Measurements from ENCODE around the gene NDEL1. TPM values are rescaled to one million over a fixed set of nuclear protein-coding genes. Genes with fewer than 3 reads are reported as not detected.
A peak's percentile ranks its signal among the peaks of the same experiment; 100 is the strongest.

The NDEL1 gene
- total and polyA plus RNA-seq, 9 of the 15 experiments (the other 6 are each of a cell fraction or from before 2014, with no cell fraction given): 0.86 to 30.5 (median 22.7) TPM

DNA sequence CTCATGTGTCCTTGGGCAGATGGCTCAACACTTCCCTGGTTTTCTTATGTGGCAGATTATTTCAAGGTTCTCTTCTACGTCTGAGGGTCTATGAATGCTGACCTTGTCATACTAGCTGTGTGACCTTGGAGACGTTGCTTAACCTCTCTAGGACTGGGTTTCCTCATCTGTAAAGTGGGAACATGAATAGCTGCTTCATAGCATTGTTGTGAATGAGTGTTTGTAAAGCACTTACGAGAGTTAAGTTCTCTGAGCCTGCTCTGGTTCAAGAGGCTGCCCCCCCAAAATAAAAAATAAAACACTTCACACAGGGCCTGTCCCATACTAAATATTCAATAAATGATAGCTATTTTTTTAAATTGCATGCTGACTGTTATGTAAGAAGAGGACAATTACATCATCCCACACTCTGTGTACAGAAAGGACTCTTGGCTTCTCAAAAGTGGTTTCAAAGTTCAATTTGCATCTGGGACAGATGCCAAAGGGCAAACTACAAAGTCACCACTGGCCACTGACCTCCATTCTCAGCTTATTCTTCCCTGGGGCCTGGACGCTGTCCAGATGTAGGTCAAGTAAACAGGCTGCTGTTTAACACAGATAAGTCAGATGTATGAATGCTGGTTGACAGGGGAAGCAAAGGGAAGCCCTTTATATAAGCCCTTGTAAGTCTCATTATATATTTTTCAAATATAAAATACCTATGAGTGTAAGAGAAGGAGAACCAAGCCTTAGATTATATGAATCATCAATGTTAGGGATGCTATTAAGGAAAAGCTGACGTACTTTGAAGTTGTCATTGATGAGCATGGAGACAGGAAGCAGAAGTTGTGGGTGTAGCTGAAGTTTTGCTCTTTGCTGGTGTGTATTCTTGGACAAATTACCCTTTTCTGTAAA lies 15.4 kb upstream of the NDEL1 start (continued):
- peak; percentile 96 for TF ChIP-seq CBFA2T3 (IDR thresholded peaks at IDR 0.05)
- no peak for TF ChIP-seq SNRNP70 (optimal IDR thresholded peaks at IDR 0.05; ENCODE audit: low read depth, low read length)
- TF ChIP-seq, protein P1, sequence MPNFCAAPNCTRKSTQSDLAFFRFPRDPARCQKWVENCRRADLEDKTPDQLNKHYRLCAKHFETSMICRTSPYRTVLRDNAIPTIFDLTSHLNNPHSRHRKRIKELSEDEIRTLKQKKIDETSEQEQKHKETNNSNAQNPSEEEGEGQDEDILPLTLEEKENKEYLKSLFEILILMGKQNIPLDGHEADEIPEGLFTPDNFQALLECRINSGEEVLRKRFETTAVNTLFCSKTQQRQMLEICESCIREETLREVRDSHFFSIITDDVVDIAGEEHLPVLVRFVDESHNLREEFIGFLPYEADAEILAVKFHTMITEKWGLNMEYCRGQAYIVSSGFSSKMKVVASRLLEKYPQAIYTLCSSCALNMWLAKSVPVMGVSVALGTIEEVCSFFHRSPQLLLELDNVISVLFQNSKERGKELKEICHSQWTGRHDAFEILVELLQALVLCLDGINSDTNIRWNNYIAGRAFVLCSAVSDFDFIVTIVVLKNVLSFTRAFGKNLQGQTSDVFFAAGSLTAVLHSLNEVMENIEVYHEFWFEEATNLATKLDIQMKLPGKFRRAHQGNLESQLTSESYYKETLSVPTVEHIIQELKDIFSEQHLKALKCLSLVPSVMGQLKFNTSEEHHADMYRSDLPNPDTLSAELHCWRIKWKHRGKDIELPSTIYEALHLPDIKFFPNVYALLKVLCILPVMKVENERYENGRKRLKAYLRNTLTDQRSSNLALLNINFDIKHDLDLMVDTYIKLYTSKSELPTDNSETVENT (CRISPR knock-in tag; IDR thresholded peaks at IDR 0.05): no peak
- no peak for TF ChIP-seq POLR3A (IDR thresholded peaks at IDR 0.05; ENCODE audit: borderline replicate concordance, extremely low read depth, insufficient read depth, insufficient read length)
- TF ChIP-seq JUND (IDR thresholded peaks at IDR 0.05; ENCODE audit: borderline replicate concordance, low read depth, low read length): peak; percentile 87
- TF ChIP-seq JUND (tag; IDR thresholded peaks at IDR 0.05; ENCODE audit: borderline replicate concordance, low read depth, low read length): peak; percentile 90
- TF ChIP-seq ARID1B (IDR thresholded peaks at IDR 0.05): peak; percentile 97
- TF ChIP-seq ZNF668 (CRISPR knock-in tag; IDR thresholded peaks at IDR 0.05): no peak
- peak; percentile 70 for TF ChIP-seq TAF9B (IDR thresholded peaks at IDR 0.05; ENCODE audit: partially characterized antibody)
- TF ChIP-seq PCBP1 (IDR thresholded peaks at IDR 0.05; ENCODE audit: low read depth, low read length, poor library complexity, severe bottlenecking): no peak
- no peak for TF ChIP-seq ATF2 (CRISPR knock-in tag; IDR thresholded peaks at IDR 0.05)
- TF ChIP-seq SIRT6 (IDR thresholded peaks at IDR 0.05; ENCODE audit: low read depth, low read length): no peak
- no peak for TF ChIP-seq ZNF253 (CRISPR knock-in tag; conservative IDR thresholded peaks at IDR 0.05)
- no peak for TF ChIP-seq SMAD2 (IDR thresholded peaks at IDR 0.05; ENCODE audit: low read depth, low read length)
- TF ChIP-seq SIN3A (IDR thresholded peaks at IDR 0.05; ENCODE audit: borderline replicate concordance in 2 of 2, control insufficient read depth in 1 of 2, low read depth in 2 of 2, low read length in 2 of 2): no peak
- peak; percentile 48; the same call in 1 of the 2 replicates for TF ChIP-seq ZNF316 (IDR thresholded peaks at IDR 0.05)
- TF ChIP-seq ZNF740 (CRISPR knock-in tag; IDR thresholded peaks at IDR 0.05): no peak
- no peak for TF ChIP-seq ZNF740 (tag; IDR thresholded peaks at IDR 0.05)
- peak; percentile 95 for TF ChIP-seq SMARCA4 (IDR thresholded peaks at IDR 0.05)
- TF ChIP-seq MBD1 (CRISPR knock-in tag; IDR thresholded peaks at IDR 0.05): no peak
- TF ChIP-seq E2F5 (CRISPR knock-in tag; IDR thresholded peaks at IDR 0.05): no peak

Measured in K562 (cell line).